ENCODE measurements around the gene TEAD4.

TEAD4 gene

DNA sequence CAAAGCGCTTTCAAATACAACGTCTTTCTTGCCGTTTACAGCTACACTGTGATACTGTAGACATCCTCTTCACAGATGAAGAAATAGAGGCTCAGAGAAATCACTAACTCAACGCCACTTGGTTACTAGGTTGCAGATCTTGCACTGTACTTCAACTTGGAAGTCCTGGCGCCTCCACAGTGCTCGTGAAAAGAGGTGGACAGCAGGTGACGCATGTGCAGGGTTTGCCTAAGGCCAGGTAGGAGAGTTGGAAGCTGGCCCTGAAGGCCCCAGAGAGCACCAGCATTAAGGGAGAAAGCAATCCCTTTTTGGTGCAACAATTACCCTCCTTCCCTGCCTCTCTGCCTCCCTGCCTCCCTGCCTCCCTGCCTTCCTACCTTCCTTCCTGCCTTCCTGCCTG is 95.2 kb downstream of the TEAD4 start:
- TF ChIP-seq, protein P1, sequence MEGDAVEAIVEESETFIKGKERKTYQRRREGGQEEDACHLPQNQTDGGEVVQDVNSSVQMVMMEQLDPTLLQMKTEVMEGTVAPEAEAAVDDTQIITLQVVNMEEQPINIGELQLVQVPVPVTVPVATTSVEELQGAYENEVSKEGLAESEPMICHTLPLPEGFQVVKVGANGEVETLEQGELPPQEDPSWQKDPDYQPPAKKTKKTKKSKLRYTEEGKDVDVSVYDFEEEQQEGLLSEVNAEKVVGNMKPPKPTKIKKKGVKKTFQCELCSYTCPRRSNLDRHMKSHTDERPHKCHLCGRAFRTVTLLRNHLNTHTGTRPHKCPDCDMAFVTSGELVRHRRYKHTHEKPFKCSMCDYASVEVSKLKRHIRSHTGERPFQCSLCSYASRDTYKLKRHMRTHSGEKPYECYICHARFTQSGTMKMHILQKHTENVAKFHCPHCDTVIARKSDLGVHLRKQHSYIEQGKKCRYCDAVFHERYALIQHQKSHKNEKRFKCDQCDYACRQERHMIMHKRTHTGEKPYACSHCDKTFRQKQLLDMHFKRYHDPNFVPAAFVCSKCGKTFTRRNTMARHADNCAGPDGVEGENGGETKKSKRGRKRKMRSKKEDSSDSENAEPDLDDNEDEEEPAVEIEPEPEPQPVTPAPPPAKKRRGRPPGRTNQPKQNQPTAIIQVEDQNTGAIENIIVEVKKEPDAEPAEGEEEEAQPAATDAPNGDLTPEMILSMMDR (IDR thresholded peaks at IDR 0.05; ENCODE audit: unreplicated experiment in 3 of 3), result no peak
- H3K27ac Mint-ChIP-seq, result peak overlapping the region in 2 of 3 experiments; percentile 31 to 87
- no peaks in the 10 kb centered on the region for H3K27me3 Mint-ChIP-seq (ENCODE audit: low read depth)
- no peaks in the 10 kb centered on the region for H3K36me3 Mint-ChIP-seq (ENCODE audit: low read depth)
- H3K9me3 Mint-ChIP-seq, result peaks cover 2% of the 10 kb centered on the region
- H3K4me3 Mint-ChIP-seq, result no peak overlapping the region
- peaks cover 35% of the 10 kb centered on the region for H3K4me1 Mint-ChIP-seq

- Mint-ChIP-seq H3K27me3 (ENCODE audit: low read depth) (no peaks in the 10 kb centered on the region), H3K27ac (peak overlapping the region; percentile 31 to 87 (median 87)), H3K4me1 (peaks cover 27% of the 10 kb centered on the region), H3K9me3 (peaks cover 2% of the 10 kb centered on the region), H3K4me3 (peak overlapping the region in 1 of 3 experiments; percentile 4), H3K36me3 (ENCODE audit: low read depth) (no peaks in the 10 kb centered on the region)
- TF ChIP-seq, protein P1 (IDR thresholded peaks at IDR 0.05; ENCODE audit: unreplicated experiment in 3 of 3), result no peak
Observed at GRCh38 chr12:3055026-3055703, 96.0 kb downstream of the TEAD4 start.

GRCh38 chr12:3055704-3056467 is 96.7 kb downstream of the TEAD4 start:
- no peaks in the 10 kb centered on the region for H3K36me3 Mint-ChIP-seq (ENCODE audit: low read depth)
- H3K4me1 Mint-ChIP-seq, result peaks cover 23% of the 10 kb centered on the region
- TF ChIP-seq, protein P1 (IDR thresholded peaks at IDR 0.05; ENCODE audit: unreplicated experiment in 3 of 3), result no peak
- H3K27me3 Mint-ChIP-seq (ENCODE audit: low read depth), result peaks cover 3% of the 10 kb centered on the region
- H3K27ac Mint-ChIP-seq, result peak overlapping the region; percentile 25 to 87 (median 87)
- peaks cover 2% of the 10 kb centered on the region for H3K9me3 Mint-ChIP-seq
- H3K4me3 Mint-ChIP-seq, result peak overlapping the region in 1 of 3 experiments; percentile 3

GRCh38 chr12:3061059-3061458 is 101.9 kb downstream of the TEAD4 start:
- Mint-ChIP-seq H3K27me3 (ENCODE audit: low read depth) (peaks cover 8% of the 10 kb centered on the region), H3K27ac (no peak overlapping the region), H3K4me1 (peaks cover 9% of the 10 kb centered on the region), H3K36me3 (ENCODE audit: low read depth) (no peaks in the 10 kb centered on the region), H3K4me3 (no peak overlapping the region), H3K9me3 (peaks cover 11% of the 10 kb centered on the region)
- TF ChIP-seq, protein P1 (IDR thresholded peaks at IDR 0.05; ENCODE audit: unreplicated experiment in 3 of 3), result no peak

GRCh38 chr12:3061501-3062215 is 102.5 kb downstream of the TEAD4 start:
- H3K9me3 Mint-ChIP-seq, result peaks cover 11% of the 10 kb centered on the region
- H3K27me3 Mint-ChIP-seq (ENCODE audit: low read depth), result peaks cover 13% of the 10 kb centered on the region
- H3K36me3 Mint-ChIP-seq (ENCODE audit: low read depth), result no peaks in the 10 kb centered on the region
- H3K27ac Mint-ChIP-seq, result no peak overlapping the region
- no peak overlapping the region for H3K4me3 Mint-ChIP-seq
- H3K4me1 Mint-ChIP-seq, result peaks cover 8% of the 10 kb centered on the region
- TF ChIP-seq, protein P1 (IDR thresholded peaks at IDR 0.05; ENCODE audit: unreplicated experiment in 3 of 3), result no peak
